ENCODE measurements around the gene ZNF804B.

GRCh38 chr7:89339748-89340147 is 580.2 kb downstream of the ZNF804B start:
- TF ChIP-seq POLR2AphosphoS5 (IDR thresholded peaks at IDR 0.05; ENCODE audit: low read depth, low read length) (no peak), TAF1 (IDR thresholded peaks at IDR 0.05; ENCODE audit: borderline replicate concordance, low read depth, low read length) (no peak), POLR2A (IDR thresholded peaks at IDR 0.05; ENCODE audit: low read depth, low read length) (no peak)

All from GM12892 (cell line).